Astrocyte (in vitro differentiated cells and primary cell): ENCODE measurements around the gene APOM. TPM values are rescaled to one million over a fixed set of nuclear protein-coding genes. Genes with fewer than 3 reads are reported as not detected.

ENCODE experiments used
- DNase-seq: peaks from one replicate; pipeline ENCODE4 v3.0.0-alpha.2; 2010; ENCODE audit warnings: low read depth
- FAIRE-seq: peaks from 2 replicates; lab custom pipeline; 2011; peaks lifted over from hg19 to GRCh38; lab: Jason Lieb, UNC
- H2AFZ ChIP-seq: 2 replicates; pipeline ENCODE4 v1.6.0; 2012; ENCODE audit warnings: low read depth, low read length, inconsistent platforms
- H3K27ac ChIP-seq: 2 replicates; pipeline ENCODE4 v1.5.1; 2011; ENCODE audit warnings: low read depth, low read length, inconsistent platforms
- H3K27me3 ChIP-seq: 2 replicates; pipeline ENCODE4 v1.6.0; 2011; ENCODE audit warnings: low read length, inconsistent platforms; ENCODE audit not compliant: insufficient read depth
- H3K36me3 ChIP-seq: 2 replicates; pipeline ENCODE4 v1.5.1; 2011; ENCODE audit warnings: low read length, inconsistent platforms; ENCODE audit not compliant: insufficient read depth
- H3K4me1 ChIP-seq: 2 replicates; pipeline ENCODE4 v1.5.1; 2011; ENCODE audit warnings: low read length, inconsistent platforms; ENCODE audit not compliant: insufficient read depth
- H3K4me2 ChIP-seq: 2 replicates; pipeline ENCODE4 v1.6.0; 2012; ENCODE audit warnings: low read length, inconsistent platforms
- H3K4me3 ChIP-seq: 2 replicates; pipeline ENCODE4 v1.5.1; 2011; ENCODE audit warnings: low read depth, mild to moderate bottlenecking, low read length, inconsistent platforms; ENCODE audit not compliant: insufficient read depth
- H3K79me2 ChIP-seq: 2 replicates; pipeline ENCODE4 v1.6.0; 2012; ENCODE audit warnings: mild to moderate bottlenecking, low read length, inconsistent platforms; ENCODE audit not compliant: insufficient read depth
- H3K9ac ChIP-seq: 2 replicates; pipeline ENCODE4 v1.6.0; 2012; ENCODE audit warnings: mild to moderate bottlenecking, low read length, inconsistent platforms
- H3K9me3 ChIP-seq: 2 replicates; pipeline ENCODE4 v1.5.1; 2012; ENCODE audit warnings: low read depth, mild to moderate bottlenecking, low read length, inconsistent platforms; ENCODE audit not compliant: insufficient read depth
- H4K20me1 ChIP-seq: 2 replicates; pipeline ENCODE4 v1.6.0; 2012; ENCODE audit warnings: low read length, inconsistent platforms; ENCODE audit not compliant: insufficient read depth
- H3K27ac Mint-ChIP-seq: one replicate; pipeline ENCODE4 v1.8.0; 2021; ENCODE audit warnings: mild to moderate bottlenecking, mixed read lengths; ENCODE audit not compliant: unreplicated experiment
- H3K27me3 Mint-ChIP-seq: one replicate; pipeline ENCODE4 v1.8.0; 2021; ENCODE audit warnings: low read depth, mixed read lengths; ENCODE audit not compliant: unreplicated experiment
- H3K36me3 Mint-ChIP-seq: one replicate; pipeline ENCODE4 v1.8.0; 2021; ENCODE audit warnings: low read depth, mixed read lengths; ENCODE audit not compliant: unreplicated experiment
- H3K4me1 Mint-ChIP-seq: one replicate; pipeline ENCODE4 v1.8.0; 2021; ENCODE audit warnings: low read depth, mixed read lengths; ENCODE audit not compliant: unreplicated experiment
- H3K4me3 Mint-ChIP-seq: one replicate; pipeline ENCODE4 v1.8.0; 2021; ENCODE audit warnings: mild to moderate bottlenecking, moderate library complexity, mixed read lengths; ENCODE audit not compliant: unreplicated experiment
- H3K9me3 Mint-ChIP-seq: one replicate; pipeline ENCODE4 v1.8.0; 2021; ENCODE audit warnings: mild to moderate bottlenecking, mixed read lengths; ENCODE audit not compliant: unreplicated experiment
- EZH2 ChIP-seq: IDR thresholded peaks from 2 replicates; pipeline ENCODE4 v1.6.1; 2012; ENCODE audit warnings: mild to moderate bottlenecking, low read length, inconsistent platforms; ENCODE audit not compliant: insufficient read depth
- total RNA-seq: library from RNA; stranded (reverse); gene quantifications from 2 replicates; pipeline ENCODE4 v1.2.1, GENCODE V29; 2021
- TF ChIP-seq, protein P1 (sequence below): IDR thresholded peaks from 2 replicates; pipeline ENCODE4 v1.5.1; 2011; ENCODE audit warnings: low read depth, mild to moderate bottlenecking, inconsistent platforms, low read length, moderate library complexity; ENCODE audit not compliant: insufficient read depth

The APOM gene
- total RNA-seq, 1 donor from 2014 or later = 0.89 TPM

DNA sequence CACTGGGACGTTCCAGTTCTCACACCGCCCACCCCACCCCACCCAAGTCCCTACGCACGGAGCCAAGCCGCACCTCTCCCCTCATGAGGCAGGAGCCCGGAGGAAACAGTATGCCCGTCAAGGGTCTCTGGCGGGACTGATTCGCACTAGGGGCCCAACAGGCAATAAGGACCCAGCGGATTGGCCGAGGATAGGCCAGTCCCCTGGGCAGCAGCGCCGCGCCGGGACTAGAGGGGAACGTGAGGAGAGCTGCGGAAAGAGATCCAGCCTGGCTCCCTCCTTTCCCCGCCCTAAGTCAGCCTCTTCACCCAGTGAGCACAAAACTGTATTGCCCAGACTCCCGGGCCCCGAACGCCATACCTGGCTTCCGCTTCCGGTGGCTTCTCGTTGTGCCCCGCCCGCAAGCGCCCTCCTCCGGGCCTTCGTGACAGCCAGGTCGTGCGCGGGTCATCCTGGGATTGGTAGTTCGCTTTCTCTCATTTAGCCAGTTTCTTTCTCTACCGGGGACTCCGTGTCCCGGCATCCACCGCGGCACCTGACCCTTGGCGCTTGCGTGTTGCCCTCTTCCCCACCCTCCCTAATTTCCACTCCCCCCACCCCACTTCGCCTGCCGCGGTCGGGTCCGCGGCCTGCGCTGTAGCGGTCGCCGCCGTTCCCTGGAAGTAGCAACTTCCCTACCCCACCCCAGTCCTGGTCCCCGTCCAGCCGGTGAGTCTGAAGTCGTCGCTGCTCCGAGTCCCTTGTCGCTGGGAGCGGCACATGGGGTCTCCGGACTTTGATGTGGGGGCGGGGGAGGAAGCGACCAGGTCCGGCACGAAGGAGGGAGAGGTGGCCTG, 10.0 kb downstream of the APOM start, which contains the start of gene CSNK2B:
Gene CSNK2B (plus strand): TSS at position 580 of the 836 bp plus-strand sequence. CDS start 752 bp downstream, outside the sequence.
- Histone ChIP-seq H3K36me3 (peaks cover 32% of the 10 kb centered on the region), H2AFZ (peak within 1 kb of the TSS; percentile 76), H3K9ac (peak within 1 kb of the TSS; percentile 99), H3K79me2 (peaks cover 85% of the 10 kb centered on the region), H3K4me3 (peak within 1 kb of the TSS; percentile 94), H3K27me3 (no peaks in the 10 kb centered on the region), H3K27ac (peak within 1 kb of the TSS; percentile 90), H4K20me1 (peaks cover 32% of the 10 kb centered on the region), H3K9me3 (no peaks in the 10 kb centered on the region), H3K4me1 (peaks cover 28% of the 10 kb centered on the region), H3K4me2 (peak within 1 kb of the TSS; percentile 98)
- peak within 1 kb of the TSS; percentile 98 for H3K4me3 Mint-ChIP-seq
- peak within 1 kb of the TSS; percentile 95 for H3K27ac Mint-ChIP-seq
- H3K36me3 Mint-ChIP-seq = peaks cover 14% of the 10 kb centered on the region
- FAIRE-seq (no peak), DNase-seq (peak; percentile 94)
- H3K4me1 Mint-ChIP-seq = peaks cover 30% of the 10 kb centered on the region
- H3K9me3 Mint-ChIP-seq = no peaks in the 10 kb centered on the region
- TF ChIP-seq EZH2 = no peak
- TF ChIP-seq, protein P1, sequence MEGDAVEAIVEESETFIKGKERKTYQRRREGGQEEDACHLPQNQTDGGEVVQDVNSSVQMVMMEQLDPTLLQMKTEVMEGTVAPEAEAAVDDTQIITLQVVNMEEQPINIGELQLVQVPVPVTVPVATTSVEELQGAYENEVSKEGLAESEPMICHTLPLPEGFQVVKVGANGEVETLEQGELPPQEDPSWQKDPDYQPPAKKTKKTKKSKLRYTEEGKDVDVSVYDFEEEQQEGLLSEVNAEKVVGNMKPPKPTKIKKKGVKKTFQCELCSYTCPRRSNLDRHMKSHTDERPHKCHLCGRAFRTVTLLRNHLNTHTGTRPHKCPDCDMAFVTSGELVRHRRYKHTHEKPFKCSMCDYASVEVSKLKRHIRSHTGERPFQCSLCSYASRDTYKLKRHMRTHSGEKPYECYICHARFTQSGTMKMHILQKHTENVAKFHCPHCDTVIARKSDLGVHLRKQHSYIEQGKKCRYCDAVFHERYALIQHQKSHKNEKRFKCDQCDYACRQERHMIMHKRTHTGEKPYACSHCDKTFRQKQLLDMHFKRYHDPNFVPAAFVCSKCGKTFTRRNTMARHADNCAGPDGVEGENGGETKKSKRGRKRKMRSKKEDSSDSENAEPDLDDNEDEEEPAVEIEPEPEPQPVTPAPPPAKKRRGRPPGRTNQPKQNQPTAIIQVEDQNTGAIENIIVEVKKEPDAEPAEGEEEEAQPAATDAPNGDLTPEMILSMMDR = no peak
- H3K27me3 Mint-ChIP-seq = no peaks in the 10 kb centered on the region

DNA sequence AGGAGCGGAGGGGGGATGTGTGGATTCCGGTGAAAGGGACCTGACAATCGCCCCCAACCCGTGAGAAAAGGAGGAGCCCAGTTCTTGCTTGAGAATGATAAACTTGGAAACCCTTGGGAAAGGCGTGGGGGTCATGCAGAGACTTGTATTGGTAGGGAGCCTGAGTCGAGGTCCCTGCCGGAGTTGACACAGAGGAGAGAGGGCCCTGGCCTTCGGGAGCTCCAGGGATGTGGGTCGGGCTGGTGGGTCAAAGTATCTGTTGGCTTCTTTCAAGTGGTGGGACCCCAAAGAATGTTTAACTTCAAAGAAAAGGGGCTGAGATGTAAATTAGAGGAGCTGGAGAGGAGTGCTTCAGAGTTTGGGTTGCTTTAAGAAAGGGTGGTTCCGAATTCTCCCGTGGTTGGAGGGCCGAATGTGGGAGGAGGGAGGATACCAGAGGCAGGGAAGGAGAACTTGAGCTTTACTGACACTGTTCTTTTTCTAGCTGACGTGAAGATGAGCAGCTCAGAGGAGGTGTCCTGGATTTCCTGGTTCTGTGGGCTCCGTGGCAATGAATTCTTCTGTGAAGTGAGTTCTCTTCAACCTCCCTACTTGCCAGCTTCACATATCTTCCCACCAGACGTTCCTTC, 10.8 kb downstream of the APOM start:
- Histone ChIP-seq H3K4me2 (peak overlapping the region; percentile 98), H3K27me3 (no peaks in the 10 kb centered on the region), H3K4me1 (peaks cover 24% of the 10 kb centered on the region), H3K79me2 (peaks cover 83% of the 10 kb centered on the region), H4K20me1 (peaks cover 39% of the 10 kb centered on the region), H2AFZ (peak overlapping the region; percentile 76), H3K4me3 (peak overlapping the region; percentile 94), H3K9me3 (no peaks in the 10 kb centered on the region), H3K36me3 (peaks cover 36% of the 10 kb centered on the region), H3K9ac (peak overlapping the region; percentile 99), H3K27ac (peak overlapping the region; percentile 84)
- no peaks in the 10 kb centered on the region for H3K9me3 Mint-ChIP-seq
- no peak for FAIRE-seq
- peak overlapping the region; percentile 98 for H3K4me3 Mint-ChIP-seq
- no peak for DNase-seq
- no peaks in the 10 kb centered on the region for H3K27me3 Mint-ChIP-seq
- H3K4me1 Mint-ChIP-seq = peaks cover 30% of the 10 kb centered on the region
- H3K36me3 Mint-ChIP-seq = peaks cover 14% of the 10 kb centered on the region
- peak overlapping the region; percentile 95 for H3K27ac Mint-ChIP-seq
- TF ChIP-seq EZH2 = no peak
- TF ChIP-seq, protein P1 = no peak
